ENCODE data around the gene WWTR1. TPM values are rescaled to one million over a fixed set of nuclear protein-coding genes. Genes with fewer than 3 reads are reported as not detected.

WWTR1 gene
- total RNA-seq, 1 experiment from 2014 or later: 24.4 TPM

GRCh38 chr3:149575961-149576564 is 81.8 kb downstream of the WWTR1 start:
- Histone ChIP-seq H3K18ac (ENCODE audit: insufficient read length, low read depth, low read length) (no peak overlapping the region), H2BK120ac (ENCODE audit: low read depth, low read length, poor library complexity, severe bottlenecking) (no peak overlapping the region), H4K91ac (ENCODE audit: insufficient read length, low read depth, low read length) (no peak overlapping the region), H3K23me2 (ENCODE audit: insufficient read length, low read depth, low read length, poor library complexity, severe bottlenecking) (no peaks in the 10 kb centered on the region), H2BK5ac (ENCODE audit: insufficient read length, low read length) (no peak overlapping the region), H3K23ac (ENCODE audit: insufficient read length, low read depth, low read length) (no peak overlapping the region), H4K5ac (ENCODE audit: insufficient read length, low read depth, low read length) (no peak overlapping the region), H3K4me2 (ENCODE audit: insufficient read depth, insufficient read length, low read length) (no peak overlapping the region), H2AK5ac (ENCODE audit: insufficient read length, low read length) (no peak overlapping the region), H2BK20ac (ENCODE audit: low read depth, low read length, poor library complexity, severe bottlenecking) (no peak overlapping the region), H3K4ac (ENCODE audit: low read depth, low read length) (no peak overlapping the region), H3K79me2 (ENCODE audit: insufficient read depth, low read length) (peaks cover 3% of the 10 kb centered on the region; the same call in 1 of the 2 replicates), H3T11ph (ENCODE audit: low read length) (no peak overlapping the region), H2BK15ac (ENCODE audit: low read depth, low read length) (no peak overlapping the region), H3K14ac (ENCODE audit: insufficient read depth, low read length) (no peak overlapping the region), H3K9me3 (ENCODE audit: control insufficient read depth, low read depth, low read length) (no peaks in the 10 kb centered on the region), H2AFZ (ENCODE audit: low read length) (no peak overlapping the region), H3K27ac (ENCODE audit: insufficient read length, low read depth, low read length) (peak overlapping the region; percentile 2), H3K9ac (ENCODE audit: extremely low read depth, insufficient read length, low read length) (no peak overlapping the region), H4K20me1 (ENCODE audit: control insufficient read depth, insufficient read depth, insufficient read length) (no peaks in the 10 kb centered on the region), H3K27me3 (ENCODE audit: insufficient read depth, low read length) (no peaks in the 10 kb centered on the region; the same call in 1 of the 2 replicates), H3K56ac (ENCODE audit: insufficient read length, low read depth, low read length) (no peak overlapping the region), H2BK12ac (ENCODE audit: insufficient read length, low read depth, low read length) (no peak overlapping the region), H4K8ac (replicated peaks; ENCODE audit: insufficient read length, low read depth, low read length) (no peak overlapping the region), H3K4me1 (ENCODE audit: insufficient read depth, low read length) (peaks cover 17% of the 10 kb centered on the region), H3K79me1 (ENCODE audit: insufficient read depth, low read depth, low read length, poor library complexity, severe bottlenecking) (no peaks in the 10 kb centered on the region)
- Mint-ChIP-seq H3K4me1 (peaks cover 46 to 62% of the 10 kb centered on the region in 2 experiments), H3K4me3 (peak overlapping the region in 1 of 2 experiments; percentile 13; a peak in 2 of 5 replicates), H3K9me3 (no peaks in the 10 kb centered on the region), H3K27ac (peak overlapping the region; percentile 31 to 69 (median 51)), H3K36me3 (ENCODE audit: insufficient read depth in 1 of 3, low read depth in 3 of 3) (peaks cover 8 to 13% (median 11%) of the 10 kb centered on the region in 3 experiments), H3K27me3 (ENCODE audit: low read depth) (peaks cover 9% of the 10 kb centered on the region)
- DNase-seq: peak; percentile 62
- no peak for TF ChIP-seq CTCF (conservative IDR thresholded peaks at IDR 0.05)
- no CpG with 5 or more reads among the region's 5 CpGs for WGBS (ENCODE audit: extremely low coverage, insufficient read length, low lambda C conversion rate)
